NAMALWA (cell line): ENCODE results near the gene XPO5.
A peak's percentile ranks its signal among the peaks of the same experiment; 100 is the strongest.
"Not testable (repeated sequence)": the region's sequence is repeated elsewhere in the genome, so short reads cannot be mapped to it uniquely, and the experiment has no call there.

Experiments
- DNase-seq: peaks from one replicate; pipeline ENCODE4 v3.0.0-alpha.2; 2015; ENCODE audit warnings: low spot score

XPO5 gene

GRCh38 chr6:43517505-43518357, 58.1 kb downstream of the XPO5 start:
- peak; percentile 47 for DNase-seq

- peak; percentile 98 for DNase-seq
These were observed 58.9 kb downstream of the XPO5 start, which contains the start of the genes POLR1C and YIPF3 for GRCh38 chr6:43516697-43517504. POLR1C (plus strand) TSS chr6:43517089; CDS start chr6:43517110, 21 bp downstream. YIPF3 (minus strand) TSS chr6:43516926; CDS start chr6:43516807, 119 bp downstream.

GRCh38 chr6:43516367-43516696, 59.5 kb downstream of the XPO5 start:
- DNase-seq: no peak

- DNase-seq: no peak
These were observed 60.0 kb downstream of the XPO5 start for GRCh38 chr6:43515808-43516207.

- no peak for DNase-seq
These were observed 63.9 kb downstream of the XPO5 start for GRCh38 chr6:43511824-43512415.

GRCh38 chr6:43510827-43511163, 65.0 kb downstream of the XPO5 start:
- no peak for DNase-seq

GRCh38 chr6:43509984-43510826, 65.6 kb downstream of the XPO5 start, which contains the start of gene LRRC73:
LRRC73 (minus strand) TSS chr6:43510346; CDS start chr6:43509785, 561 bp downstream.
- DNase-seq: no peak

- DNase-seq: no peak
These were observed 66.5 kb downstream of the XPO5 start for GRCh38 chr6:43509142-43509983.

- no peak for DNase-seq
These were observed 67.2 kb downstream of the XPO5 start for GRCh38 chr6:43508481-43509141.

- peak; percentile 88 for DNase-seq
These were observed 69.0 kb downstream of the XPO5 start for GRCh38 chr6:43506667-43507471.

- DNase-seq: no peak
These were observed 69.7 kb downstream of the XPO5 start for GRCh38 chr6:43506171-43506570.

GRCh38 chr6:43505718-43506117, 70.1 kb downstream of the XPO5 start:
- DNase-seq: no peak

GRCh38 chr6:43504756-43505593, 70.9 kb downstream of the XPO5 start:
- no peak for DNase-seq

GRCh38 chr6:43503443-43503842, 72.4 kb downstream of the XPO5 start:
- no peak for DNase-seq

GRCh38 chr6:43502666-43503065, 73.2 kb downstream of the XPO5 start:
- DNase-seq: no peak

- DNase-seq: no peak
These were observed 74.9 kb downstream of the XPO5 start for GRCh38 chr6:43500921-43501320.

GRCh38 chr6:43499028-43499815, 76.6 kb downstream of the XPO5 start:
- DNase-seq: no peak

GRCh38 chr6:43498291-43498690, 77.5 kb downstream of the XPO5 start:
- not testable (repeated sequence) for DNase-seq
